ENCODE results near the gene HSPA4.

Gene HSPA4

GRCh38 chr5:133106343-133106742, 54.5 kb downstream of the HSPA4 start:
- DNase-seq (ENCODE audit: low read depth), result no peak

DNA sequence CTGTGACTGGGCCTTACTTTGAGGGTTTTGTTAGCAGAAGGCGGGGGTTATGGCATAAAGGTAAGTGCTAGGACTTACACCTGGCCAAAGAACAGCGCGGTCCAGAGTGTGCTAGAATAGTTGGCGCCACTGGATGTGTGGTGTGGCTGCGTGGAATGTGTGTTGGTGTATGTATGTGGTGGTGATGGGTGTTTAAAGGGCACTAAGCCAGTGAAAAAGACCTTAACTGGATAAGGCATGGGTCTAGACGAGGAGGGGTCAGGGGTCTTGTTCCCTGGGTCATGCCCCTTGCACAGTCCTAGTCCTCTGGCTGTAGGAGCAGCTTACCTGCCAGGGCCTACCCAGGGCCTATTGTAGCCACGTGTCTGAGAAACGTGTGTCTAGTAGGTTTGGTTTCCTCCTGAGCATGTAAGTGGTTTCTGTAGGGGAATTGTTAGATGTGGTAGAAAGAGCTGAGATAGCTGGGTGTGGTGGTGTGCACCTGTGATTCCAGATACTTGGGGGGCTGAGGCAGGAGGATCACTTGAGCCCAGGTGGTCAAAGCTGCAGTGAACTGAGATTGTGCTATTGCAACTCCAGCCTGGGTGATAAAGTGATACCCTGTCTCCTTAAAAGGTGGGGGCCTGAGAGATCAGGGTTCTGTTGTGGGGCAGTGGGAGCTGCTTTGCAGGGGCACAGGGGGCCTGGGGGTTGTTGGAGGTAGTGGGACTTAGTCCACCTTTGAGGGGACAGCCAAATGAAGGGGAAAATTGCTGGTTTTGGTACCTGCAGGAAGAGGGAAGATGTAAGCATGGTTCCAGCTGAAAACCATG, 55.2 kb downstream of the HSPA4 start:
- DNase-seq (ENCODE audit: low read depth), result no peak

DNA sequence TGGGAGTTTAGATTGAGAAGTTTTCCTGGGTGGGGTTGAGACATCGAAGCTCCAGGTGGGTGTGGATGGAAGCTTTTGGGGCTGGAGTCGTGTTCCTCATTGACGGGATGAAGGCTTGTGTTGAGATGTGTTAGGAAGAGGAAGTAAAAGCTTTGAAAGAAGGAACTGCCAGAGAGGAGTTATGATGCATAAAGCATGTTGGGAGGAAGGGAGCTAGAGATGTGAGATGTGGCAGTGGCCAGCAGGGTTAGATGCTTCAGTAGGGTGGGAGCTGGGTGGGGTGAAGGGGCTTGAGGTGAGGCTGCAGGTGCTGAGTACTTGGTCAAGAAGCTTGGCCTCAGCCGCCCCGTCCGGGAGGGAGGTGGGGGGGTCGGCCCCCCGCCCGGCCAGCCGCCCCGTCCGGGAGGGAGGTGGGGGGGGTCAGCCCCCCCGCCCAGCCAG, 56.7 kb downstream of the HSPA4 start:
- DNase-seq (ENCODE audit: low read depth), result no peak

DNA sequence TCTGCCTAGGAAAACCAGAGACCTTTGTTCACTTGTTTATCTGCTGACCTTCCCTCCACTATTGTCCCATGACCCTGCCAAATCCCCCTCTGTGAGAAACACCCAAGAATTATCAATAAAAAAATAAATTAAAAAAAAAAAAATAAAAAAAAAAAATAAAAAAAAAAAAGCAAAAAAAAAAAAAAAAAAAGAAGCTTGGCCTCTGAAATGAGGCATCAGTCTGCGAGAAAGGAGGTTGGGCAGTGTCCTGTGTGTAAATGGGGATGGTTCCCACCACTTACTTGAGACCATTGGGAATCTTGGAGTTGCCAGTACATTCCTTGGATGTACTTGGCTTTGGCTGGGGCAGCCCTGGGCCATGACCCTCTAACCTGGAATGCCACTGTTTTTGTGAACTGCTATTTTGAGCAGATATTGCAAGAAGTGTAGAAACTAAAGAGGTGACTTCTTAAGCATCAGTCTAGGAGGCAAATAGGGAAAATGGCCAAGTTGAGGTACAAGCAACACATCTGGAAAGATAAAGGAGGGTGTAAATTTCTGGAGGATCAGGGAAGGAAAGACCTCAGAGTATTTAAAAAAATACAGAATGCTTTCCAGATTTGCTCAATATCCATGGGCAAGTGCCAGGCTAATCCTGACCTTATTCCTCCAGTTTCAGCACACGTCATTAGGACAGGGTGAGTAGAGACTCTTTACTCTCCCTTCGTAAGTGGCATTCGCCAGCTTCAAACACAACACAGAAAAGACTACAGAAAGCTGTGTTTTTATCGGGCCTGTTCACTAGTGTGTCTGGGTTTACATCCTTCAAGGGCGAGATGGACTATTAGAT, 58.1 kb downstream of the HSPA4 start:
- no peak for DNase-seq (ENCODE audit: low read depth)

- no peak for DNase-seq (ENCODE audit: low read depth)
Observed at GRCh38 chr5:133110709-133111108, 58.9 kb downstream of the HSPA4 start.

GRCh38 chr5:133111299-133111698, 59.5 kb downstream of the HSPA4 start:
- peak; percentile 48 for DNase-seq (ENCODE audit: low read depth)

- DNase-seq (ENCODE audit: low read depth), result no peak
Observed at GRCh38 chr5:133112026-133112660, 60.3 kb downstream of the HSPA4 start.

DNA sequence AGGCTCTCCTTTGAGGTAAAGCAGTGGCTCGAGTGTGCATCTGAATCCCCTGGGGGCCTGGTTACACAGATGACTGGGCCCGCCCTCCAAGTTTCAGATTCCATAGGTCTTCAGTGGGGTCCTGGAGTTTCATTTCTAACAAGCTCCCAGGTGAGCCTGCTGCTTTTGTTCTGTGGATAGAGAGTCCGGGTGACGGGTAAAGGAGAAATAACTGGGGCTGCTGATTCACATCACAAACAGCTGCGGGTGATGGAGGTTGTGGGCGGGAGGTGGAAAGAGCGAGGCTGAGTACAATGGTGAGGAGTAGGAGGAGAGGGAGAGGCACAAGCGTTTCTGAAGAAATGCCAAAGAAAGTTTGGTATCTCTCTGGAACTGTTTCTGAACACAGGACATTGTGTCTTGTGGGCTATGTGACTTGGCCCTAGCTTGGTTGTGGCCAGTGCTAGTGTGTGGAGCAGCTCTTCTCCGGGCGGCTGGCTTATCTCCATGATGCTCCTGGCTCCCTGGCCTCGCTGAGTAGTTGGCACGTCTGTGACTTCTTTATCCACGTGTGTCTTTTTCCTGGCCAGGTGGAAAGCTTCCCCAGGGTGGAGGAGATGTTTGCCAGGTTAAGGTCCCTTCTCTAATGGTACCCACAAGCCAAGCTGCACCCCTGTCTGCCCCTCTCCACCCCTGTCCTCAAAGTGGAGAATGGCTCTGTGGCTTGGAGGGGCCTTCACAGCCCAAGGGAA, 61.7 kb downstream of the HSPA4 start:
- no peak for DNase-seq (ENCODE audit: low read depth)

DNA sequence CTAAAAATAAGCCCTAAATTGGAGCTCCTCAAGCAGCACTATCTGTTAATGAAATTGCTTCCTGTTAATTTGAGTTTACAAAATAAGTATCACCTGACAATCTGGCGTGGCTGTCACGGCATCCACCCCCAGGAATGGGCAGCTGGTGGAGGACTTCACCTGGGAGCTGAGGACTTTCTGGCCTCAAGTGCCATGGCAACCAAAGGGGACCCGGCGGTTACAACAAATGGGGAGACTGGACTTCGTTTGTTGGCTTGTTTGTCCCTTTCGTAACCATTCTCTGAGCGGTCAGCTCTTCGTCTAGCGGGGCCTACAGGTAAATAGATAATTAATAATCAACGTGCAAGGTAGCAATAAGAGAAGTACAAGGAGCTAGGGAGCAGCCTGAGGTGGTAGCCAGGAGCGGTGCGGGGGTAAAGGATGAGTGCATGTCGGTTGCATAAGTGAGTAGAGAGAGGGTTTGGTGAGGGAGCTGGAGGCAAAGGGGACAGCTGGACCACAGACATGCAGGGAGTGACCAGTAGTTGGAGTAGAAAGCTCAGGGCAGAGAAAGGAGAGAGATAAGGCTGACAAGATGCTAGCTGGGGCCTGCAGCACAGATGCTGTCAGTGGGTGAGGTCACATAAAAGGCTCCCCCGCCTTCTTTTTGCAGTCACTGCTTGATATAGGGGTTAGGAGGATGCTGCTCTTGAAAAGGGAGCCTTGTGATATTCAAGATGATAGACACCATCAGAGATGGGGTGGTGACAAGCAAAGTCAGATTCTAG, 62.5 kb downstream of the HSPA4 start:
- no peak for DNase-seq (ENCODE audit: low read depth)

DNA sequence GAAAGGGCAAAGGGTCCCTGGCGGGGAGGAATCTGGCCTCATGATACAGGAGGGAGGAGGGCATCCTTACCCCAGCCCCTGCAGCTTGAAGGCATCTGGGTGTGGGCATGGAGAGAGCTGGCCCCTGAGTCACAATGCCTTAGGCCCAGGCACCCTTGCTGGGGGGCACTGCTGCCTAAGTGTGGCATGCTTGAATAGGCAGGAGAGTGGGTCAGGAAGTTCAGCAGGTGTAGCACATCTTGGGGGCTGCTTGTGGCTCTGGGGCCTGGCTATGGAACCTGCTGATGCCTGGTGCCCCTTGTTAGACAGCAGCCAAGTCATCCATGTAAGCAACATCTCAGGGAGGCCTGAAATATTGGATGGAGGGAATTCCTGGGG, 63.1 kb downstream of the HSPA4 start:
- DNase-seq (ENCODE audit: low read depth), result no peak

DNA sequence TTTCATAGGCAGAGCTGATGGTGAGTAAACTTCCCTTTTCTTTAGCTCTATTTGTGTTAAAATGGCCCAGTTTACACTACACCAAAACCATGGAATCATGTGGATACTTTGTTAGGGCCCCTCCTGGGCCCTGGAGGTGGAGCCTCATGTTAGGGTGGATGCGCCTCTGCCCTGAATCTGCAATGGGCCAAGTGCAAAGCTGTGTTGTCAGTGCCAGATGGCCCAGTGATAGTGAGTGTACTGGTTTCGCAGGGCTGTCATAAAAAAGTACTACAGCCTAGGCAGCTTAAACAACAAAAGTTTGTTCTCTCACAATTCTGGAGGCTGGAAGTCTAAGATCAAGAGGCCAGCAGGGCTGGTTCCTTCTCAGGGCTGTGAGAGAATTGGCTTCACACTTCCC, 64.8 kb downstream of the HSPA4 start:
- no peak for DNase-seq (ENCODE audit: low read depth)

- DNase-seq (ENCODE audit: low read depth), result no peak
Observed at GRCh38 chr5:133117166-133117911, 65.5 kb downstream of the HSPA4 start.

DNA sequence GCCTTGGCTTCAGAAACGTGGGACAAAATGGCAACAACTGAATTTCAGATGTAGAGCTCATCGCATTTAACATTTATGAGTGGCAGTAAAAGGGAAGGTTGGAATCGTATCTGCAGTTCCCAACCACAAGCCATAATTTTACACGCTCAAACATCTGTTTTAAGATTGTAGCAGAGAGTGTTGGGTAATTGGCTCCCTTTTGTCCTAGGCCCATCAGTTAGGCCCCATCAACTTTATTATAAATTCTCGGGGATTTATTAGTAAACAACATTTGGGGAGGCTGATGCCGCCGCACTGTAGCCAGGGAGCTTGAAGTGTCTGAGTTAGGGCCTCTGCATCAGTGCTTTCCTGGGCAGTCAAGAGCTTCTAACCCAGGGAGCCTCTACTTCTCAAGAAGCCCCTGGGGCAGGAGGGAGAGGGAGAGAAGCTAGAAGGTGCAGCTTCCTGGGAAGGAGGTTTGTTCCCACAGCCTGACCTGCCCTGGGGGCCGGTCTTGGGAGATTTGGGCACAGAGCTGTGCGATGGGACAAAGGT, 66.2 kb downstream of the HSPA4 start:
- no peak for DNase-seq (ENCODE audit: low read depth)

DNA sequence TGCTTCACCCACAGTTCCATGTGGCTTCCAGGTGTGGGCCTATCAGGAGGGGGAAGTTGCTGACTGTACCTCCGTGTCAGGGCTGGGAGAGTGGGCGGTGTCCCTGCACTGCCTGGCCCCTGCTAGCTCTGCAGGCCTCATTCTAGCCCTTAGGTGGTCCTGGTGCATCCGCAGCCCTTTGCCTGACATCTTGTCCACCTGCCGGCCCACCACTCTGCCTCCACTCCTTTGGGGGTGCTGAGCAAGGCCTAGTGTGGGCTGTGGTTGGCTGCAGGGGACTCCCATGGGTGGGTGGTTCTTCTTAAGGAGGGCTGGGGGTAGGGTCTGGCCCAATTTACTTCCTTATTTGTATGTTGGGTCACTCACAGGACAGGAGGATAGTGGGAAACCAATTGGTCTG, 66.9 kb downstream of the HSPA4 start:
- DNase-seq (ENCODE audit: low read depth), result no peak

- no peak for DNase-seq (ENCODE audit: low read depth)
Observed at GRCh38 chr5:133119233-133119711, 67.5 kb downstream of the HSPA4 start.

GRCh38 chr5:133120156-133120750, 68.4 kb downstream of the HSPA4 start:
- no peak for DNase-seq (ENCODE audit: low read depth)

DNA sequence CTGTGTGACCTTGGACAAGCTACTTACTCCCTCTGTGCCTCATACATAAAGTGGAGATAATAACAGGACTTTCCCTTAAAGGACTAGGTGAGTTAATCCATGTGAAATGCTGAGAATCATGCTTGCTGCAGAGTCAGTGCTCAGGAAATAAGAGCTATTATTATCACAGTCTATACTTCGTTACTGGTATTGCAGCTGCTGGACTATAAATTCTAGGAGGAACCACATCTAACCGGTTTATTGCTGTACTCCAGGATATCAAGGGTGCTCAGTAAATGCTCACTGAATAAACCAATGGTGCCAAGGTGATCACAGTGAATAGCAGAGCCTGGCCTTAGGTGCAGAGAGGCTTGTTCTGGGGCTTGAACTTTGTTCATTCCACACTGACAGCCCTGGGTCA, 69.3 kb downstream of the HSPA4 start:
- no peak for DNase-seq (ENCODE audit: low read depth)

DNA sequence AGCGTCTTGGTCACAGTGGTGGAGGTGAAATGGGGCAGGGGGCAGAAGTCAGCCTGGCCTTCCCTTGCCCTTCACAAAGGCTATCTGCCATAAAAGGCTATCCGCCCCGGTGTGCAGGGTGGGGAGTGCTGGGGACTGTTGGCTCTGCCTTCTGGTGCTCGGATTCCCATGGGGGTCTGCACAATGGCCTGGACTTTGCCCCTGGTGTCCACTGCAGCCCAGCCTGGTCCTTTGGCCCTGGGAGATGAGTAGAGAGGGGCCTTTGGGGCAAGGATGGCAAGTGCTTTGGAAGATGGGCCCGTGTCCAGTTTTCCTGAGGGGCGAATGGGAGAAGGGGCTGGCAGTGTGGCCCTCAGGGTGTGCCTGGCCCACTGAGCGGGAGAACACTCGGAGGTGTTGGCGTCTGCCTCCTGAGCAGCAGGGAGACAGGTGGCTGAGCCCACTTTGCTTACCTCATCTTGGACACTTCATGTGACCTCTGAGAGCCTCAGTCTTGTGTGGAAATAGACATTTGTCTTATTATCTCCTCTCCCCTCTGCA, 69.9 kb downstream of the HSPA4 start:
- DNase-seq (ENCODE audit: low read depth), result no peak

GRCh38 chr5:133122711-133123110, 70.9 kb downstream of the HSPA4 start:
- no peak for DNase-seq (ENCODE audit: low read depth)

DNA sequence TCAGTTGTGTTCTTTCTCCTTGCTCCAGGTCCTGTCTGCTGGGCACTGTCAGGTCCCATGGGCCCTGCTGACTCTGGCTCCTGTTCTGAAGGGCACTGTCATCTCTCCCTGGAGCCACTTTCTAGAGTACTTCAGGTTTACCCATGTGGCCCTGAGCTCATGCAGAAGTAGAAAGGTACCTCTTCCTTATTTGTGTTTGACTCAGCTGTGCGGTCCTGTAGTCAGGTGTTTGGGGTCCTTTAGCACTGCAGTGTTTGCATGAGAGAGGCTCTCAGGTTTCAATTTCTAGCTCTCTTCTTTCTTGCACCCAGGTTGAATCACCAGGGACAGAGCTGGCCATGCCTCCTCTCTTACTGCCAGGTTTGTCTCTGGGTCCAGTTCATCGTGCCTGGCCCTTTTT, 71.5 kb downstream of the HSPA4 start:
- DNase-seq (ENCODE audit: low read depth), result no peak

Measured in stimulated activated CD8-positive, alpha-beta memory T cell treated with anti-CD3 and anti-CD28 coated beads, Interleukin-12 subunit alpha, Interleukin-12 subunit beta, amount 100 ng/mL, for 4 hours (primary cell).